HepG2 (cell line): ENCODE data around the gene PARVB. TPM values are rescaled to one million over a fixed set of nuclear protein-coding genes. Genes with fewer than 3 reads are reported as not detected.

ENCODE experiments used
- ATAC-seq: fragments of 200-7000 bp; cut with Tn5 transposase; 3 replicates; pipeline ENCODE4 v1.9.1; 2020; ENCODE audit warnings: mild to moderate bottlenecking, moderate library complexity
- BruUV-seq: library from RNA; stranded (reverse); fragments of 400-500 nt; replicated peaks from 2 replicates; lab custom pipeline; 2021; lab: Mats Ljungman, UMichigan
- CTCF ChIA-PET: fragments of 300-600 bp; formaldehyde crosslinking; extraction: SDS; loops from one replicate; lab custom pipeline; 2021; ENCODE audit warnings: low total read pairs, inconsistent platforms, low intra/inter-chr PET ratio; lab: Yijun Ruan, JAX
- POLR2A ChIA-PET: fragments of 350-600 bp; sonication (Branson Sonifier 250); formaldehyde crosslinking; loops from one replicate; lab custom pipeline; 2020; ENCODE audit warnings: antibody characterized with exemption, inconsistent platforms; lab: Yijun Ruan, JAX
- DNase-seq: peaks from one replicate; pipeline ENCODE4 v3.0.0-alpha.2; 2015; ENCODE audit warnings: low spot score
- FAIRE-seq: peaks from 3 replicates; lab custom pipeline; 2011; peaks lifted over from hg19 to GRCh38; lab: Jason Lieb, UNC
- H2AFZ ChIP-seq: one replicate; pipeline ENCODE4 v1.6.1; 2011; ENCODE audit warnings: low read length, inconsistent platforms
- H3K27ac ChIP-seq: fragments of 300-600 bp; 3 replicates; pipeline ENCODE4 v1.8.0; 2011; ENCODE audit warnings: mixed run types, mild to moderate bottlenecking, mixed read lengths, low read length, inconsistent platforms; ENCODE audit not compliant: insufficient read depth; ENCODE audit errors: extremely low read length
- H3K27me3 ChIP-seq, 2 experiments: fragments of 200-600 bp in 1 of 2; 2 replicates in 1 of 2; 3 replicates in 1 of 2; pipeline versions ENCODE4 v1.6.0 to v1.8.0; 2011; ENCODE audit warnings: low read length in 2 of 2, mild to moderate bottlenecking in 2 of 2, moderate library complexity in 2 of 2, inconsistent platforms in 1 of 2; ENCODE audit not compliant: insufficient read depth in 2 of 2, control insufficient read depth in 1 of 2
- H3K36me3 ChIP-seq, 2 experiments: fragments of 200-600 bp in 1 of 2; replicated peaks in 1 of 2; 2 replicates in 1 of 2; 3 replicates in 1 of 2; pipeline versions ENCODE4 v1.5.1 to v1.8.0; 2011; ENCODE audit warnings: low read length in 2 of 2, inconsistent platforms in 1 of 2; ENCODE audit not compliant: insufficient read depth in 2 of 2, control insufficient read depth in 1 of 2
- H3K4me1 ChIP-seq: 2 replicates; pipeline ENCODE4 v1.5.1; 2012; ENCODE audit warnings: low read length, inconsistent platforms; ENCODE audit not compliant: insufficient read depth
- H3K4me2 ChIP-seq: 2 replicates; pipeline ENCODE4 v1.6.0; 2011; ENCODE audit warnings: low read depth, low read length, inconsistent platforms
- H3K4me3 ChIP-seq, 3 experiments: fragments of 200-600 bp in 1 of 3; sonication (generic), shearing (Covaris generic) in 1 of 3; replicated peaks in 1 of 3; 2 replicates each; pipeline ENCODE4 v1.5.1; 2011 to 2016; ENCODE audit warnings: low read length in 3 of 3, inconsistent platforms in 2 of 3, low read depth in 2 of 3, mild to moderate bottlenecking in 2 of 3, control low read depth in 1 of 3, mixed read lengths in 1 of 3; ENCODE audit not compliant: insufficient read depth in 1 of 3
- H3K79me2 ChIP-seq: one replicate; pipeline ENCODE4 v1.6.1; 2011; ENCODE audit warnings: low read length, inconsistent platforms; ENCODE audit not compliant: insufficient read depth
- H3K9ac ChIP-seq: 2 replicates; pipeline ENCODE4 v1.6.0; 2011; ENCODE audit warnings: mild to moderate bottlenecking, low read depth, low read length, inconsistent platforms; ENCODE audit not compliant: insufficient read depth
- H3K9me3 ChIP-seq: 2 replicates; pipeline ENCODE4 v1.5.1; 2012; ENCODE audit warnings: mild to moderate bottlenecking, low read length
- H4K20me1 ChIP-seq: 2 replicates; pipeline ENCODE4 v1.6.0; 2011; ENCODE audit warnings: inconsistent platforms, mild to moderate bottlenecking, low read length, moderate library complexity; ENCODE audit not compliant: insufficient read depth
- HHEX ChIP-seq: IDR thresholded peaks from 2 replicates; pipeline ENCODE4 v1.6.1; 2016; ENCODE audit warnings: control low read depth
- RARA ChIP-seq: IDR thresholded peaks from 2 replicates; pipeline ENCODE4 v1.6.1; 2016; ENCODE audit warnings: missing genetic modification reagents, missing compliant biosample characterization
- SALL1 ChIP-seq: sonication (generic); formaldehyde crosslinking; IDR thresholded peaks from 2 replicates; pipeline ENCODE4 v1.8.0; 2022; ENCODE audit warnings: mild to moderate bottlenecking, missing genetic modification reagents
- SOX13 ChIP-seq, 3 experiments: fragments of 450-650 bp in 1 of 3; sonication (generic) in 1 of 3; formaldehyde crosslinking in 1 of 3; IDR thresholded peaks in 2 of 3; conservative IDR thresholded peaks in 1 of 3; 2 replicates each; pipeline versions ENCODE4 v1.5.0 to v1.6.1; 2016 to 2020; ENCODE audit warnings: antibody characterized with exemption in 1 of 3, mild to moderate bottlenecking in 1 of 3, missing compliant biosample characterization in 1 of 3, missing genetic modification reagents in 1 of 3, moderate library complexity in 1 of 3
- ZBTB46 ChIP-seq: sonication (generic); formaldehyde crosslinking; IDR thresholded peaks from 2 replicates; pipeline ENCODE4 v1.4.0; 2020; ENCODE audit warnings: mild to moderate bottlenecking, missing genetic modification reagents, borderline replicate concordance
- ZFYVE20 ChIP-seq: sonication (generic); formaldehyde crosslinking; IDR thresholded peaks from 2 replicates; pipeline ENCODE4 v1.8.0; 2023; ENCODE audit warnings: low read depth, mild to moderate bottlenecking, moderate library complexity, missing genetic modification reagents, borderline replicate concordance
- ZNF652 ChIP-seq: IDR thresholded peaks from 2 replicates; pipeline ENCODE4 v1.6.1; 2016; ENCODE audit warnings: low read depth, borderline replicate concordance
- WGBS: methylation state at CpG from one replicate; pipeline ENCODE4 v1.1.6; 2017; ENCODE audit warnings: low lambda C conversion rate; 5-methylcytosine and 5-hydroxymethylcytosine counted together
- in situ Hi-C: cut with HindIII; loops from 2 replicates; pipeline ENCODE4 v1.10.0; 2017; ENCODE audit warnings: low pct_unique_long_range_greater_than_20kb; ENCODE audit not compliant: extremely low pct_ligation_motif_present
- intact Hi-C: fragments of 100-400 bp; cut with micrococcal nuclease; formaldehyde crosslinking; loops from one replicate; pipeline ENCODE4 v1.10.0; 2022; ENCODE audit not compliant: unreplicated experiment
- polyA plus RNA-seq, 8 experiments: library from polyadenylated mRNA; depleted of rRNA in 3 of 8; stranded (reverse) in 7 of 8; unstranded in 1 of 8; fragments of >200 nt; fragmentation: Illumina TruSeq in 4 of 8; extraction: Trizol in 4 of 8; gene quantifications; 2 replicates each; pipeline versions ENCODE4 v1.2.1 to v1.2.3, GENCODE V29; 2011 to 2016; ENCODE audit warnings: low read depth in 4 of 8, missing spikeins in 1 of 8, mixed read lengths in 1 of 8; ENCODE audit not compliant: insufficient read depth in 1 of 8
- total RNA-seq, 5 experiments: library from RNA; depleted of rRNA; stranded (reverse); fragments of >200 nt; fragmentation: Illumina TruSeq; extraction: Trizol; gene quantifications; 2 replicates each; pipeline ENCODE4 v1.2.3, GENCODE V29; 2016; ENCODE audit warnings: low read depth in 1 of 5

PARVB gene
- total and polyA plus RNA-seq, 2 of the 13 experiments (the other 11 are each of a cell fraction or from before 2014, with no cell fraction given) = 0.11 to 0.15 TPM

- Histone ChIP-seq H3K36me3 (peaks cover 12 to 44% of the 10 kb centered on the region in 2 experiments; a peak in 4 of 5 replicates), H3K4me2 (no peak overlapping the region), H3K9me3 (no peaks in the 10 kb centered on the region), H2AFZ (no peak overlapping the region), H3K9ac (no peak overlapping the region), H3K27me3 (no peaks in the 10 kb centered on the region), H3K27ac (no peak overlapping the region), H3K4me3 (no peak overlapping the region), H3K79me2 (no peaks in the 10 kb centered on the region), H4K20me1 (no peaks in the 10 kb centered on the region; the same call in 1 of the 2 replicates), H3K4me1 (peaks cover 17% of the 10 kb centered on the region)
- POLR2A ChIA-PET = no interaction called here
- no peak for TF ChIP-seq ZNF652
- TF ChIP-seq HHEX (CRISPR knock-in tag) = no peak
- peak; percentile 21; the same call in 1 of the 2 replicates for TF ChIP-seq SALL1
- TF ChIP-seq SOX13 (IDR thresholded peaks at IDR 0.05) = no peak
- TF ChIP-seq SOX13 (CRISPR knock-in tag; conservative IDR thresholded peaks at IDR 0.05 in 1 of 2, IDR thresholded peaks at IDR 0.05 in 1 of 2) = 0 out of 4 replicates have a peak, but pooled peaks of 1 of the 2 experiments have one; percentile 8
- 0 out of 2 replicates have a peak, but pooled peaks have one; percentile 6 for TF ChIP-seq RARA (CRISPR knock-in tag)
- TF ChIP-seq ZBTB46 (CRISPR knock-in tag) = no peak
- TF ChIP-seq ZFYVE20 (CRISPR knock-in tag) = no peak
- peak; percentile 62 for ATAC-seq
- in situ Hi-C loops (no loop called here), intact Hi-C loops (no loop called here)
- FAIRE-seq = peak; percentile 37
- CTCF ChIA-PET = no interaction called here
- DNase-seq = peak; percentile 27
- BruUV-seq = no TSS peak
- WGBS = 95% methylated on average over 4 of the region's 4 CpGs
Observed at GRCh38 chr22:44000123-44000522, 24.0 kb upstream of the PARVB start.
